Endothelial cell of hepatic sinusoid (primary cell): ENCODE data around the gene TMC3.

Experiments
- in situ Hi-C: cut with HindIII; loops from 2 replicates; pipeline ENCODE4 v1.10.0; 2017; ENCODE audit warnings: low sequenced_read_pairs

TMC3 gene

DNA sequence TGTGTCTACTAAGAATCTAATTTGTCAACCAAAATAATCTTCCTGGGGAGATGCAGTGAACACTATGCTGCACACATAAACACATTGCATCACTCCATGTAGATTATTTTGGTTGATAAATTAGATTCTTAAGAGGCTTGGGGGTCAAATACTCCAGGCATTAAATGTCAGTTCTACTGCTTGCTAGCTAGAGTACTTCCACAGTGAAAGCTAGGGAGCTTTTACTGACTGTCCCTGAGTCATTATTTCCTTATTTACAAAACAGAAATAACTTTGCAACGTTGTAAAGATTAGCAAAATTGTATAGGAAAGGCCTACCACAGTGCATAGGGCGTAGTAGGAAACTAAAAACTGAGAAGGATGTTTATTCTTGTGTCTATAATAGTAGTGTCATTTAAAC, 12.9 kb upstream of the TMC3 start:
- in situ Hi-C loops, result loop anchor here (5.0 kb wide), 1 partner anchor 45 kb away; no protein-coding TSS in a partner anchor

- in situ Hi-C loops, result loop anchor here (5.0 kb wide), 1 partner anchor 43 kb away; no protein-coding TSS in a partner anchor
These were observed 11.7 kb upstream of the TMC3 start for GRCh38 chr15:81385721-81386076.

GRCh38 chr15:81384891-81385720, 11.1 kb upstream of the TMC3 start:
- in situ Hi-C loops, result loop anchor here (5.0 kb wide), 1 partner anchor 43 kb away; no protein-coding TSS in a partner anchor

- in situ Hi-C loops, result no loop called here
These were observed 7.7 kb upstream of the TMC3 start for GRCh38 chr15:81381720-81382119.

DNA sequence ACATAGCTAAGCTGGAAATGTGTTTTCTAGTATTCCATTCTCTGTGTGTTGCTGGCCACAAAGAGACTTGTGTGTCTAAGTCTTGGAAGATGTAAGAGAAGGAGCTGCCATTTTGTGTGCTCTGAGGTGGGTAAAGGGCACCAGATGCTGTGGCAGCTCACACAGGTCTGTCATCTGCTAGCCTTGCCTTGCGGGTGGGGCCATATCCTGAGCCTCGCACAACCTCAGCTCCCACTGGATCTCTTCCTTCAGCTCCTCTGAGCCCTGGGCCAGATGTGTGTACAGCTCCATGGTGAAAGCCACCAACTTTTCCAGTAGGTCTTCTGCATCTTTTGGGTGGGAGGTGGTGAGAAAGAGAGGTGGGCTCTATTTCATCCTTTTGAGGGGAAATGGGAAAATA, 6.7 kb upstream of the TMC3 start:
- in situ Hi-C loops, result no loop called here

GRCh38 chr15:81380203-81380602, 6.2 kb upstream of the TMC3 start:
- in situ Hi-C loops, result no loop called here

DNA sequence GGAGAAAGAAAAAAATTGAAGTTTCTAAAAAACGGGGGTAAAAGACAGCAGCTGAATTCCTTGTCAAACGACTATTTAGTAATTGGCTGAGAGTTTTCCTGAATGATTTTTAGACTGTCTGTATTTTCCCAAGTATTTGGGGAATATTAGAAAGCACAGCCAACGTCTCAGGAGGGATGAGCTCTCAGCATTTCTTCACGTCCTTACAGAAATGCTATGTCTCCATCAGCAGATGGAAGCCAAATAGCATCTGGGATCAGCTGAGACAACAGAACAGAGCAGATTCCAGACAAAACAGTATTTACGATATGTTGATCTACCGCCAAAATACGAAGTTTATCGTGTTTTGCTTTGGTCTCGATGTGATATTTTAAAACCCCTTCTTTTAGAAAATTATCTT, 5.3 kb upstream of the TMC3 start:
- in situ Hi-C loops, result no loop called here

DNA sequence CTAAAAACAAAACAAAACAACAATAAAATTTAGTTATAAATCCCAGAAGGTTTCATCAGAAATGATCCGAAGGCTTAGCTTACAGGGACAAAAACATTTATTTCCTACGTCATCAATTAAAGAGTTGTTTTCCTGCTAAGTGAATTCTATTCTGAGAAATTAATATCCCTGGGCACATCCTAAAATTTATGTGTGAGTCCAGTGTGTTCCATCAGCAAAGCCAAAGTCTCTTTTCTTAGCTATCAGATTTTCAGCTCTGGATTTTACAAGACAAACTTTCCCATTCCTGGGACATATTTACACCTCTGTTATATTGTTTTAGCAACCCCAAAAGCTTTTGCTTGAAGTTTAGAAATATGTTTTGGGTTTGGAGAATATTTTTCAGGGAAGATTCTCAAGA, 4.4 kb upstream of the TMC3 start:
- in situ Hi-C loops, result no loop called here

DNA sequence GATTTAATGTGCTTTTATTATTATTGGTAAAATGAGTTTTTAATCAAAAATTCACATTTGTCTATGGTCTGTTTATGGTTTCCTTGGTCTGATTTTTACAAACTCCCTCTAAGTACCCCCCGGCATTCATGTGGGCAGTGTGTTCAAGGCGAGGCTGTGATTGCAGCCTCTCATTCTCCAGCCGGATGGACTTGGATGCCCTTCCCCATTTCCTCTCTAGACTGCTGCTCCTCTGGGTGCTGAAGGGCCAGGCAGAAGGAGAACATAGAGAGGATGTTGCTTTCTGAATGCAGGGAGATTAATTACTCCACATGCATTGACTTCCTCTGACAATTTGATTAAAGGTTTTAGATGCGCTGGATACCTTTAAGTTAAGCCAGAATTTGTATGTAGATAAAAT, 3.9 kb upstream of the TMC3 start:
- in situ Hi-C loops, result no loop called here

DNA sequence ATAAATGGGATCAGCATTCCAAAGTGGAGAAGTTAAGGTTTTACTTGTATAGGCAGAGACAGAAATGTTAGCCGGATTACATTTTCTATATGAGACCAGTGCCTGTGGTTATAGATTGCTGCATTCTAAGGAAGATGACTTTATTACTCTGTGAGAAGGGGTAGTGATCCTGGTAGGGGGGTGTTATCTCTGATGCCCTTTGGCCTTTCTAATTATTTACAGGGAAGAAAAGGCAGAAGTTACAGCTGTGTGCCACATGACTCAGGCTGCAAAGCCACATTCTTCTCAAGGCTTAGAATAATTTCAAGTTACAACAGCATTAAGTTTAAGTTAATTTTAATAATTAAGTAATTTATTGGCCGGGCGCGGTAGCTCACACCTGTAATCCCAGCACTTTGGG, 2.2 kb upstream of the TMC3 start:
- in situ Hi-C loops, result no loop called here

GRCh38 chr15:81375461-81375860, 1.4 kb upstream of the TMC3 start:
- in situ Hi-C loops, result no loop called here

- in situ Hi-C loops, result no loop called here
These were observed 837 bp downstream of the TMC3 start for GRCh38 chr15:81373176-81373575.

DNA sequence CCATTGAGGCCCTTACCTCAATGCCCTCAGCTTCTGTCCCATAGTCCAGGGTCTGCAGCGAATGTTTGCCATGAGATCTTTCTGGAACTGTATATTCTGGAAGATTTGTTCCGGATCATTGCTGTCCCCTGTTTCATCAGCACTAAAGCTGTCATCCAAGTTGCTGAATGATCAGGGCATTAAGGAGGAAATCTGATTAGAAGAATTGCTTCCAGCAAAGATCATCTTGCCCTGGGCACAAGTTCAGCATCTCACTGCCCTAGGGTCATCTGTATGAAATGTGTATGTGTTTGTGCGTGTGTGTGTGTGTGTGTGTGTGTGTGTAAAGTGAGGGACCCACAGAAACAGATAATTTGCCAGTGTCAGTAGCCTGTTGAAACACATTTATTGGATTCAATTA, 1.4 kb downstream of the TMC3 start:
- in situ Hi-C loops, result no loop called here

GRCh38 chr15:81363718-81364500, 10.1 kb downstream of the TMC3 start:
- in situ Hi-C loops, result no loop called here

DNA sequence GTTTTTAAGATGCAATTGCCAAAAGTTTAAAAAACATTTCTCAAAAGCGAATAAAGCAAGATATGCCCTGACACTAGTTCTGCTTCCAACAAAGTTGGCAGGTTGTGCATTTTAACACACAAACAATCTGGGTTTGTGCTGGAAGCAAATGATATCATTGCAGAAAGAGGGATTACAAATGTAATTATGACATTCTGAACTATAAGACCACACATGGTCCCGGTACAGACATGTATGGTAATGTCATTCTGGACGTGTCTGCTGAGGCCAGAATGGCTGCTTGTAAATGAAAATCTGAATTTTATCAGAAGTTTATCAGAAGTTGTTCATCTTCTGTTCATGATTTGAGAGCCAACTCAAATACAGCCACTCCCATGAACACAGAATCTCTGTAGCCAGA, 10.7 kb downstream of the TMC3 start:
- in situ Hi-C loops, result no loop called here

DNA sequence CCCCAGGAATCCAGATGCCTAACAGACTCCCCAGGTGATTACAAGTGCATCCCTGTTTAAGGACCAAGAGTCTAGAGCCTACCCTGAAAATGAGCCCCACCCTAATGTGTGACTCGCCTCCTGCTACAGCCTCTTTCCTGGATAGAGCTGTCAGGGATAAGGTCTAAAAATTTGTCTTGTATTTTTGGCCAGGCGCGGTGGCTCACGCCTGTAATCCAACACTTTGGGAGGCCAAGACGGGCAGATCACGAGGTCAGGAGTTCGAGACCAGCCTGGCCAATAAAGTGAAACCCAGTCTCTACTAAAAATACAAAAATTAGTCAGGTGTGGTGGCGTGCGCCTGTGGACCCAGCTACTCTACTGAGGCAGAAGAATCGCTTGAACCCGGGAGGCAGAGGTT, 11.2 kb downstream of the TMC3 start:
- in situ Hi-C loops, result no loop called here

DNA sequence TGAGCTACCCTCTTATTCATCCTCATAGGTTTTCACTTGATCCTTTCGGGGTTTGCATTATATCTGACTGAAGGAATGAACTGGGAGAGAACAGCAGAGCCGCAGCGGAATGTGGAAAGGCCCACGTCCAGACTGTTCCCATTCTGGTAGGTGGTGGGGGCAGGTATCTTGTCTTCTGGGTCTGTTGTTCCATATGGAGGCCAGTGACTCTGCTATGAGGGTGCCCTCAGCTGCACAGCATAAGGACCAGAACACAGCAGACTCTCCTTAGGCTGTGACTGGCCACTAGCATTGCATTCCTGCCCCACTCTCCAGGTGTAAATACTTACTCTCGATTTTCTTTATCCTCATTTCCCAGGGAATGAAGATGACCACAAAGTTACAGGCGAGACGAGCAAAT, 12.1 kb downstream of the TMC3 start:
- in situ Hi-C loops, result no loop called here

DNA sequence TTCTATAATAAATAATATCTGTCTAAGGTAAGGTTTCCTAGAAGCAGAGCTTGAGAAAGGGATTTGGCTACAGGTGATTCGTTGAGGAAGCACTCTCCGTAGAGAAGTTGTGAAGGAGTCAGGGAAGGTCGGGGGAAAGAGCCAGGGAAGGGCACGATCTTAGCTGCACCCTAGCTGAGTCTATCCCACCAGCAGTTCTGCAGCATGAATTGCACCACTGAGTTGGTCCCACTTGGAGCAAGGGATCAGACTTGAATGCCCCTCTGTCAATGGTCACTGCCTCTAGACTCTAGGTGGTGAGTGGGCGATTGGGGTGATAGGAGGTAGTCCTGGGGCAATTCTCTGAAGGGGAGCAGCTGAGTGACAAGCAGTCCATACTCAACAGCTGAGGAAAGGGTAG, 13.5 kb downstream of the TMC3 start:
- in situ Hi-C loops, result no loop called here

DNA sequence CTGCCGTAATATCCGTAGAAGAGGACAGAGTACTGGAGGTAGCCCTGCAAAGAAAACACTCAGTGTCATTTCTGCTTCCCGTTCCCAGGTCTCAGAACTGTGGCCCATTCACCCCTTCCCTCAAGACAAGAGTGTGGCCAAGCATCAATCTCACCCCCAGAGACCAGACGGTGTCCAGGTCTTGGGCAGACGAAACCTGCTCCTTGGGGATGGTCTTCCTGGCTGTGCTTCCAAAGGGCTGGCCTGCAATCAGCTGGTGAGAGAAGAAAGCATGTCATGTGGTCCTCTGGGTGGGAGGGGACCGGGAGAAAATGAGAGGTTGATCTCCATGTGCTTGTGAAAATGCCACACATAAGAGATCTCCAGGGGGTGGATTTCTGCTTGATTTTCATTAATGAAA, 15.8 kb downstream of the TMC3 start:
- in situ Hi-C loops, result no loop called here

DNA sequence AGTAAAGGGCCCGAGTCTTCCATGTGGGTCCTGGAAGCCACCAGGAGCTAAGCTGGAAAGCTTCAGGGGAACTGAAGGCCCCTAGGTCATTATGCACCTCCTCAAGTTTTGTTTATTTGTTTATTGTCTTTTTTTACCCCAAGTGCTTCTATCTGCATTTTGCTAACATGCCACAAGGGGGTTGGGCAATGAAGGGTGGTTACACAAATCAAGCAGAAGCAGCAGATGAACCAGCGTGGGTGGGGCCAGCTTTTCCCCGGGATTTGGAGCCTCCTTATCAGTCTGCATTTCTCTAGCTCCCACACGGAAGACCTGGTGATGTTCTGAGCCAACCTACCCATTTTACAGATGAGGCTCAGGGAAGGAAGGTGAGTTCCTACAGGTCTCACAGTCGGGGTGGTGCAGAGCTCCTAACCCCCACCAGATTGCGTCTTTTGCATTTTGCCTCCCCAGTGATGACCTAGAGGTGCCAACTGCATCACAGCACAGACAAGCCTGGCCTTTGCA, 16.8 kb downstream of the TMC3 start:
- in situ Hi-C loops, result no loop called here

DNA sequence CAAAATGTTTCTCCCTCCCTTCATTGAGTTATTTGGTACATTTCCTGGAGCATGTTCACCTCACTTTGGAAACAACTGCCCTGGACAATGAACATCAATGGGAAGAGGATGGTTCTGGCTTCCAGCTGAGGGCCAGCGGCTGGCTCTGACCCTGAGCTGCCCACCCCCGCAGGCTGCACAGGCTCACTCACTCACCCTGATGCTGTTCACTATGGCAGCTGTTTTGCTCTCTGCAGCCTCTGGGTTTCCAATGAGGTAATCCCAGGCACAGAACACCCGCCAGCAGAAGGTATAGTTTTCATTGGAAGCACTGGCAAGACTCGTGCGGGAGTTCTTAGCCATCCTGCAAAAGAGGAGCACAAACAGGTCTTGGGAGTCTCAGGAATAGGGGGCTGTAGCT, 17.8 kb downstream of the TMC3 start:
- in situ Hi-C loops, result no loop called here

DNA sequence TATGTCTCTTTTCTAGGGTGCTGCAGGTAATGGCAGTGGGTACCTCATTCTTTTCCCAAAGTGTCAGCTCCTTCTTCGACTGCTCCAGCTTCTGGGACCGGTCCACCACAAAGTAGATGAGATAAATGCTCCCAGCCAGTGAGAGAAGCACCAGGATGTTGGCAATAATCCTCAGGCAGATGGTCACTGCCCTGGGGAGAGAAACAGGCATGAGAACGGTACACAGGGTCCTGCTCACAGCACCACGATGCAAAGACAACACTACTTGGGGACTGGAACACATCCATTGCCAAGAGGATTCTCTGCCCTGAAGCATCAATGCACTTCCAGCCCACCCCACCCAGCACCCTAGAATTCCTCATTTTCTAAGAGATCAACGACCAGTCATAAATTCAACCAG, 22.4 kb downstream of the TMC3 start:
- in situ Hi-C loops, result no loop called here
